Measurements from ENCODE around the gene TALDO1. TPM values are rescaled to one million over a fixed set of nuclear protein-coding genes. Genes with fewer than 3 reads are reported as not detected.

Gene TALDO1
- total and polyA plus RNA-seq, 4 donors = 72.5 to 181 (median 128) TPM

DNA sequence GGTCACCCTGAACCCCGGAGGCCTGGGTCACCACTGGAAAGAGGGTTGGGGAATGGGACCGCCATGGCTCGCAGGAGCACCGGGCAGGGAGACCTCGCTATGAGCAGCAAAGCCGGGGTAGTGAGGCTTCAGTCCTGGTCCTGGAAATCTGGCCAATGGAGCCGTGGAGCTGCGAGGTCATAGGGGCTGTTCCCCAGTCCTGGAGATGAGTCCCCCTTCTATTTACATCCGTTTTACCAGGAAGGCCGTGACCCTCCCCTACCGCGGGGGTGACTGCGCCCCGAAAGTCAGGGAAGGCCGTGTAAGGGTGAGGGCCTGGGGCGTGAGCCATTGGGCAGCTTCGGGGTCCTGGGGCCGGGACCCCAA lies 57.3 kb downstream of the TALDO1 start:
- H3K36me3 ChIP-seq (ENCODE audit: control insufficient read depth in 4 of 4, insufficient read depth in 3 of 4, low read depth in 1 of 4, low read length in 3 of 4) = peaks cover 0 to 5% (median 0%) of the 10 kb centered on the region in 4 donors
- H3K4me3 ChIP-seq (ENCODE audit: low read depth in 1 of 3, low read length in 3 of 3) = peak overlapping the region; percentile 29 to 63 (median 29)
- peaks cover 12 to 22% (median 17%) of the 10 kb centered on the region in 4 donors for H3K4me1 ChIP-seq (ENCODE audit: control insufficient read depth in 4 of 4, insufficient read depth in 4 of 4, low read length in 3 of 4)
- peak overlapping the region; percentile 17 to 87 for H3K27ac ChIP-seq (ENCODE audit: low read depth in 1 of 2, low read length in 2 of 2)
- peak overlapping the region in 1 of 2 donors; percentile 28 for H3K9ac ChIP-seq (ENCODE audit: low read depth in 1 of 2, low read length in 2 of 2)
- no peaks in the 10 kb centered on the region for H3K9me3 ChIP-seq (ENCODE audit: control insufficient read depth in 4 of 4, low read length in 3 of 4)
- 16% methylated on average over 18 of the region's 18 CpGs for WGBS
- TF ChIP-seq SP1 (IDR thresholded peaks at IDR 0.05) = no peak
- H3K27me3 ChIP-seq (ENCODE audit: control insufficient read depth in 4 of 4, insufficient read depth in 4 of 4, low read length in 3 of 4) = no peaks in the 10 kb centered on the region
- DNase-seq (ENCODE audit: low spot score) = no peak

DNA sequence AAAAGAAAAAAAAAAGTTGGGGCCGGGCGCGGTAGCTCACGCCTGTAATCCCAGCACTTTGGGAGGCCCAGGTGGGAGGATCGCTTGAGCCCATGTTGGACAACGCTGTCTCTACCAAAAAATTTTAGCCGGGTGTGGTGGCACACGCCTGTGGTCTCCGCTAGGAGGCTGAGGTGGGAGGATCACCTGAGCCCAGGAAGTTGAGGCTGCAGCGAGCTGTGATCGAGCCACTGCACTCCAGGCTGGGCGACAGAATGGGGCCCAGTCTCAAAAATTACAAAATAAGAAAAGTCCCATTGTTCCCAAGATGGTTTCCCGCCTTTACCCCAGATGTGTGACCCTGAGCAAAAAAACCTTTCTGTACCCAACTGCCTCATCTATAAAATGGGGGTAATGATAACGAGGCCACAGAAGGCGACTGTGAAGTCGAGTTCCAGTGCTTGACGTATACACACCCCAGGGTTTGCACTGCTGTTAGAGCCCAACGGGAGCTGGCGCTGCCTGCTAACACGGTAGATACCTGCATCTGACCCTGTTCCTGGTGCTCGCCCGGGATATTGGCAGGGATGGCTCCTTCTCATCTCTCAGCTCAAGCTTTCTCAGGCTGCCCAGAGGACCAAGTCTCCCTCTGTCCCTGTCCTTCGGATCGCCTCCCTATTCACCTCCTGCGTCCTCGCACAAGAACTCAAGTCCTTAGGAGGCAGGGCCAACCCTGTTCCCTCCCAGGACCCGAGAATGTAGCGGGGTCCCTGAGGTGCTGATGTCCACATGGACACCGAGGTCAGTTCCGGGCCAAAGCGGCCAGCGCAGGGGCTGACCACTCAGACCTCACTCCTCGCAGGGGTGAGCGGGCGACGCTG lies 61.4 kb downstream of the TALDO1 start:
- peak overlapping the region; percentile 88 to 92 for H3K9ac ChIP-seq (ENCODE audit: low read depth in 1 of 2, low read length in 2 of 2)
- peak overlapping the region; percentile 74 to 87 (median 80) for H3K4me3 ChIP-seq (ENCODE audit: low read depth in 1 of 3, low read length in 3 of 3)
- H3K36me3 ChIP-seq (ENCODE audit: control insufficient read depth in 4 of 4, insufficient read depth in 3 of 4, low read depth in 1 of 4, low read length in 3 of 4) = peaks cover 5 to 23% (median 17%) of the 10 kb centered on the region in 4 donors
- H3K27ac ChIP-seq (ENCODE audit: low read depth in 1 of 2, low read length in 2 of 2) = peak overlapping the region; percentile 97 to 100
- no peaks in the 10 kb centered on the region for H3K9me3 ChIP-seq (ENCODE audit: control insufficient read depth in 4 of 4, low read length in 3 of 4)
- no peak for DNase-seq (ENCODE audit: low spot score)
- peak in 1 of 2 donors; percentile 10 for TF ChIP-seq RXRA (IDR thresholded peaks at IDR 0.05)
- TF ChIP-seq RAD21 (IDR thresholded peaks at IDR 0.05) = no peak
- H3K4me1 ChIP-seq (ENCODE audit: control insufficient read depth in 4 of 4, insufficient read depth in 4 of 4, low read length in 3 of 4) = peaks cover 14 to 40% (median 30%) of the 10 kb centered on the region in 4 donors
- 32% methylated on average over 36 of the region's 36 CpGs for whole genome bisulfite sequencing
- H3K27me3 ChIP-seq (ENCODE audit: control insufficient read depth in 4 of 4, insufficient read depth in 4 of 4, low read length in 3 of 4) = no peaks in the 10 kb centered on the region

DNA sequence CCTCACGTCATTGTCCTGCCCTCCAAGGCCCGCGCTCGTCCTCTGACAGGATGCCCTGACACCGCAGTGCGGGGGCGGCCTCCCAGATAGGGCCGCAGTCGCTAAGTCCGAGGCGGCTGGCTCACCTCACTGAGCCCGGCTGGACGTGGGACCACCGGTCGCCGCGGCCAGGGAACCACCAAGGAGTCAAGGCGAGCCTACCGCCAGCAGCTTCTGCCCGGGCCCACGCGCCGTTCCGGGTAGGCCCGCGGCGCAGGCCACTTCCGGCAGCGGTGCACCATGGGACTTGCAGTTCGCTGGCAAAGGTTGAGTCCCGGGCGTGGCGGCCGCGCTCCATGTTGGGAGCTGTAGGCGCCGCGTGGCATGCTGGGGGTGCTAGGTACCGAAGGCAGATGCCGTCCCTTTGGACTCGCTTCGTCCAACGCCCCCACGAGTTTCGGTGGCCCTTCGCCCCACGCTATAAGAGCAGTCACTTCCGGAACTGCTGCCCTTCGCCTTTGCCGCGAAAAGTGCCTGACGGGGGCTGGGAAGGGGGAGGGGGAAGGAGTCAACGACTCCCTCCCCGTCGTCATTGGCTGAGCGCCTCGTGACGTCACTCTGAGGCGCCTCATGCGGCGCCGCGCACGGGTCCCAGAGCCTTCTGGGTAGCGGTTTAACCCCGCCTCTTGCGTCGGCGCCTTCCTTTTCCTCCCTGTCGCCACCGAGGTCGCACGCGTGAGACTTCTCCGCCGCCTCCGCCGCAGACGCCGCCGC lies 62.2 kb downstream of the TALDO1 start, which contains the start of gene RPLP2:
TSS of gene RPLP2 (plus strand) at position 681 of the 753 bp plus-strand sequence. CDS start 268 bp downstream, outside the sequence.
- Histone ChIP-seq H3K4me1 (ENCODE audit: control insufficient read depth in 4 of 4, insufficient read depth in 4 of 4, low read length in 3 of 4) (peaks cover 11 to 36% (median 26%) of the 10 kb centered on the region in 4 donors), H3K36me3 (ENCODE audit: control insufficient read depth in 4 of 4, insufficient read depth in 3 of 4, low read depth in 1 of 4, low read length in 3 of 4) (peaks cover 5 to 23% (median 18%) of the 10 kb centered on the region in 4 donors), H3K4me3 (ENCODE audit: low read depth in 1 of 3, low read length in 3 of 3) (peak within 1 kb of the TSS; percentile 74 to 87 (median 80)), H3K27ac (ENCODE audit: low read depth in 1 of 2, low read length in 2 of 2) (peak within 1 kb of the TSS; percentile 97 to 100), H3K9ac (ENCODE audit: low read depth in 1 of 2, low read length in 2 of 2) (peak within 1 kb of the TSS; percentile 92 to 96), H3K27me3 (ENCODE audit: control insufficient read depth in 4 of 4, insufficient read depth in 4 of 4, low read length in 3 of 4) (no peaks in the 10 kb centered on the region), H3K9me3 (ENCODE audit: control insufficient read depth in 4 of 4, low read length in 3 of 4) (no peaks in the 10 kb centered on the region)
- WGBS = under 1% methylated on average over 81 of the region's 81 CpGs
- peak; percentile 94 to 95 for TF ChIP-seq EGR1 (IDR thresholded peaks at IDR 0.05; ENCODE audit: low read depth in 2 of 2)
- peak in 1 of 2 donors; percentile 37 for TF ChIP-seq JUND (IDR thresholded peaks at IDR 0.05)
- TF ChIP-seq HNF4A (conservative IDR thresholded peaks at IDR 0.05) = peak in 1 of 2 donors; percentile 20
- peak; percentile 25 for TF ChIP-seq FOXA1 (IDR thresholded peaks at IDR 0.05)
- TF ChIP-seq TAF1 (conservative IDR thresholded peaks at IDR 0.05) = peak; percentile 92
- TF ChIP-seq RAD21 (IDR thresholded peaks at IDR 0.05) = no peak
- peak; percentile 18 for TF ChIP-seq NR2F2 (IDR thresholded peaks at IDR 0.05)
- peak; percentile 48 to 51 for TF ChIP-seq RXRA (IDR thresholded peaks at IDR 0.05)
- peak; percentile 95 for TF ChIP-seq YY1 (IDR thresholded peaks at IDR 0.05)
- TF ChIP-seq HNF4G (IDR thresholded peaks at IDR 0.05) = no peak
- peak; percentile 82 for TF ChIP-seq SP1 (IDR thresholded peaks at IDR 0.05)
- peak; percentile 66 to 91 for TF ChIP-seq GABPA (IDR thresholded peaks at IDR 0.05 in 1 of 2, conservative IDR thresholded peaks at IDR 0.05 in 1 of 2)
- TF ChIP-seq, protein P1, sequence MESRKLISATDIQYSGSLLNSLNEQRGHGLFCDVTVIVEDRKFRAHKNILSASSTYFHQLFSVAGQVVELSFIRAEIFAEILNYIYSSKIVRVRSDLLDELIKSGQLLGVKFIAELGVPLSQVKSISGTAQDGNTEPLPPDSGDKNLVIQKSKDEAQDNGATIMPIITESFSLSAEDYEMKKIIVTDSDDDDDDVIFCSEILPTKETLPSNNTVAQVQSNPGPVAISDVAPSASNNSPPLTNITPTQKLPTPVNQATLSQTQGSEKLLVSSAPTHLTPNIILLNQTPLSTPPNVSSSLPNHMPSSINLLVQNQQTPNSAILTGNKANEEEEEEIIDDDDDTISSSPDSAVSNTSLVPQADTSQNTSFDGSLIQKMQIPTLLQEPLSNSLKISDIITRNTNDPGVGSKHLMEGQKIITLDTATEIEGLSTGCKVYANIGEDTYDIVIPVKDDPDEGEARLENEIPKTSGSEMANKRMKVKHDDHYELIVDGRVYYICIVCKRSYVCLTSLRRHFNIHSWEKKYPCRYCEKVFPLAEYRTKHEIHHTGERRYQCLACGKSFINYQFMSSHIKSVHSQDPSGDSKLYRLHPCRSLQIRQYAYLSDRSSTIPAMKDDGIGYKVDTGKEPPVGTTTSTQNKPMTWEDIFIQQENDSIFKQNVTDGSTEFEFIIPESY (IDR thresholded peaks at IDR 0.05) = no peak
- TF ChIP-seq, protein P2, sequence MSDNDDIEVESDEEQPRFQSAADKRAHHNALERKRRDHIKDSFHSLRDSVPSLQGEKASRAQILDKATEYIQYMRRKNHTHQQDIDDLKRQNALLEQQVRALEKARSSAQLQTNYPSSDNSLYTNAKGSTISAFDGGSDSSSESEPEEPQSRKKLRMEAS (IDR thresholded peaks at IDR 0.05) = no peak
- TF ChIP-seq, protein P3, sequence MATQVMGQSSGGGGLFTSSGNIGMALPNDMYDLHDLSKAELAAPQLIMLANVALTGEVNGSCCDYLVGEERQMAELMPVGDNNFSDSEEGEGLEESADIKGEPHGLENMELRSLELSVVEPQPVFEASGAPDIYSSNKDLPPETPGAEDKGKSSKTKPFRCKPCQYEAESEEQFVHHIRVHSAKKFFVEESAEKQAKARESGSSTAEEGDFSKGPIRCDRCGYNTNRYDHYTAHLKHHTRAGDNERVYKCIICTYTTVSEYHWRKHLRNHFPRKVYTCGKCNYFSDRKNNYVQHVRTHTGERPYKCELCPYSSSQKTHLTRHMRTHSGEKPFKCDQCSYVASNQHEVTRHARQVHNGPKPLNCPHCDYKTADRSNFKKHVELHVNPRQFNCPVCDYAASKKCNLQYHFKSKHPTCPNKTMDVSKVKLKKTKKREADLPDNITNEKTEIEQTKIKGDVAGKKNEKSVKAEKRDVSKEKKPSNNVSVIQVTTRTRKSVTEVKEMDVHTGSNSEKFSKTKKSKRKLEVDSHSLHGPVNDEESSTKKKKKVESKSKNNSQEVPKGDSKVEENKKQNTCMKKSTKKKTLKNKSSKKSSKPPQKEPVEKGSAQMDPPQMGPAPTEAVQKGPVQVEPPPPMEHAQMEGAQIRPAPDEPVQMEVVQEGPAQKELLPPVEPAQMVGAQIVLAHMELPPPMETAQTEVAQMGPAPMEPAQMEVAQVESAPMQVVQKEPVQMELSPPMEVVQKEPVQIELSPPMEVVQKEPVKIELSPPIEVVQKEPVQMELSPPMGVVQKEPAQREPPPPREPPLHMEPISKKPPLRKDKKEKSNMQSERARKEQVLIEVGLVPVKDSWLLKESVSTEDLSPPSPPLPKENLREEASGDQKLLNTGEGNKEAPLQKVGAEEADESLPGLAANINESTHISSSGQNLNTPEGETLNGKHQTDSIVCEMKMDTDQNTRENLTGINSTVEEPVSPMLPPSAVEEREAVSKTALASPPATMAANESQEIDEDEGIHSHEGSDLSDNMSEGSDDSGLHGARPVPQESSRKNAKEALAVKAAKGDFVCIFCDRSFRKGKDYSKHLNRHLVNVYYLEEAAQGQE (IDR thresholded peaks at IDR 0.05) = peak; percentile 68
- peak; percentile 98 for DNase-seq (ENCODE audit: low spot score)
